ENCODE results near the gene SETDB1. TPM values are rescaled to one million over a fixed set of nuclear protein-coding genes. Genes with fewer than 3 reads are reported as not detected.

The SETDB1 gene
- total and polyA plus RNA-seq, 2 of the 13 experiments (the other 11 are each of a cell fraction or from before 2014, with no cell fraction given) = 33.1 to 34.6 TPM

- peak; percentile 73 for TF ChIP-seq CTCF (CRISPR knock-in tag; IDR thresholded peaks at IDR 0.05)
- no peak for TF ChIP-seq ZHX2 (IDR thresholded peaks at IDR 0.05; ENCODE audit: low read depth)
- no peak for TF ChIP-seq ZHX2 (CRISPR knock-in tag; IDR thresholded peaks at IDR 0.05; ENCODE audit: borderline replicate concordance)
- no peak for TF ChIP-seq ZNF33A (CRISPR knock-in tag; IDR thresholded peaks at IDR 0.05; ENCODE audit: borderline replicate concordance)
- peak; percentile 63; the same call in 1 of the 2 replicates for TF ChIP-seq ZBTB33 (CRISPR knock-in tag; IDR thresholded peaks at IDR 0.05)
- TF ChIP-seq RAD21 (CRISPR knock-in tag; IDR thresholded peaks at IDR 0.05) = peak; percentile 66
Observed at GRCh38 chr1:150995896-150996295, 69.7 kb downstream of the SETDB1 start (continued).
